ENCODE measurements around the gene PCLAF. TPM values are rescaled to one million over a fixed set of nuclear protein-coding genes. Genes with fewer than 3 reads are reported as not detected.
A peak's percentile ranks its signal among the peaks of the same experiment; 100 is the strongest.

PCLAF gene
- total and polyA plus RNA-seq, 2 of the 13 experiments (the other 11 are each of a cell fraction or from before 2014, with no cell fraction given): 98.6 to 98.9 TPM

DNA sequence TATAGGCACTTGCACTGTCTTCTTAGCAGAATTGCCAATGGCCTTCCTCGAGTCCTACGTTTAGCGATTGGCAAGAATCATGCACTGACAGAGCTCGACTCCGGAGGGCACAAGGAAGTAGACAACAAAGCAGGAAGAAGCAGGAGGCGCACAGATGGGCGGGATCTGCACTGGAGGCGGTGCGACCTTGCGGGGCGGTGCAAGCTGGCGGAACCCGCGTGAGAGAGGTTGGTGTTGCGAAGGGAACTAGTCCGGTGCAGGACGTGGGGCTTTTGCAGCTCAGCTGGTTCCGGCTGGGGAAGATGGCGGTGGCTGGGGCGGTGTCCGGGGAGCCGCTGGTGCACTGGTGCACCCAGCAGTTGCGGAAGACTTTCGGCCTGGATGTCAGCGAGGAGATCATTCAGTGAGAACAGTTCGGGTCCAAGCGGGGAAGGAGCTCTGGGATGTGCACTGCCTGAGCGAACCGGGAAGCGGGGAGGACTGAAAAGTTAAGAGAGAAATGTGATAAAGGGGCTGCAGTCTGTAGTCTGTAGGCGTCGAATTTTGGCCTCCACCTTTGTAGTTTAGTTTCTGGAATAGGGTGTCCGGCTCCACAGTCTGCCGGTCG, 6.4 kb upstream of the PCLAF start, which contains the start of gene TRIP4 (continued):
- TF ChIP-seq, protein P1, sequence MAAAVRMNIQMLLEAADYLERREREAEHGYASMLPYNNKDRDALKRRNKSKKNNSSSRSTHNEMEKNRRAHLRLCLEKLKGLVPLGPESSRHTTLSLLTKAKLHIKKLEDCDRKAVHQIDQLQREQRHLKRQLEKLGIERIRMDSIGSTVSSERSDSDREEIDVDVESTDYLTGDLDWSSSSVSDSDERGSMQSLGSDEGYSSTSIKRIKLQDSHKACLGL (CRISPR knock-in tag; IDR thresholded peaks at IDR 0.05): peak; percentile 81; the same call in 1 of the 2 replicates
- TF ChIP-seq ELF3 (CRISPR knock-in tag; IDR thresholded peaks at IDR 0.05): peak; percentile 100
- peak; percentile 68 for TF ChIP-seq ARNTL (CRISPR knock-in tag; IDR thresholded peaks at IDR 0.05)
- TF ChIP-seq, protein P2, sequence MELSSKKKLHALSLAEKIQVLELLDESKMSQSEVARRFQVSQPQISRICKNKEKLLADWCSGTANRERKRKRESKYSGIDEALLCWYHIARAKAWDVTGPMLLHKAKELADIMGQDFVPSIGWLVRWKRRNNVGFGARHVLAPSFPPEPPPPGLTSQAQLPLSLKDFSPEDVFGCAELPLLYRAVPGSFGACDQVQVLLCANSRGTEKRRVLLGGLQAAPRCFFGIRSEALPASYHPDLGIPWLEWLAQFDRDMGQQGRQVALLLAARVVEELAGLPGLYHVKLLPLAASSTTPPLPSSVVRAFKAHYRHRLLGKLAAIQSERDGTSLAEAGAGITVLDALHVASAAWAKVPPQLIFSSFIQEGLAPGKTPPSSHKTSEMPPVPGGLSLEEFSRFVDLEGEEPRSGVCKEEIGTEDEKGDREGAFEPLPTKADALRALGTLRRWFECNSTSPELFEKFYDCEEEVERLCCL (CRISPR knock-in tag; IDR thresholded peaks at IDR 0.05; ENCODE audit: borderline replicate concordance): 0 out of 2 replicates have a peak, but pooled peaks have one; percentile 78
- TF ChIP-seq, protein P3, sequence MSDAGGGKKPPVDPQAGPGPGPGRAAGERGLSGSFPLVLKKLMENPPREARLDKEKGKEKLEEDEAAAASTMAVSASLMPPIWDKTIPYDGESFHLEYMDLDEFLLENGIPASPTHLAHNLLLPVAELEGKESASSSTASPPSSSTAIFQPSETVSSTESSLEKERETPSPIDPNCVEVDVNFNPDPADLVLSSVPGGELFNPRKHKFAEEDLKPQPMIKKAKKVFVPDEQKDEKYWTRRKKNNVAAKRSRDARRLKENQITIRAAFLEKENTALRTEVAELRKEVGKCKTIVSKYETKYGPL (CRISPR knock-in tag; IDR thresholded peaks at IDR 0.05): peak; percentile 49; the same call in 1 of the 2 replicates
- TF ChIP-seq RCOR2 (CRISPR knock-in tag; IDR thresholded peaks at IDR 0.05): no peak
- peak; percentile 93 for TF ChIP-seq RXRB (CRISPR knock-in tag; IDR thresholded peaks at IDR 0.05; ENCODE audit: borderline replicate concordance)
- TF ChIP-seq ZNF569 (CRISPR knock-in tag; IDR thresholded peaks at IDR 0.05; ENCODE audit: borderline replicate concordance): no peak
- no peak for TF ChIP-seq HNRNPUL1 (IDR thresholded peaks at IDR 0.05; ENCODE audit: low read depth, low read length)
- TF ChIP-seq ZNF678 (CRISPR knock-in tag; IDR thresholded peaks at IDR 0.05): peak; percentile 88
- TF ChIP-seq ZNF264 (CRISPR knock-in tag; IDR thresholded peaks at IDR 0.05): peak; percentile 97
- TF ChIP-seq ZNF292 (CRISPR knock-in tag; IDR thresholded peaks at IDR 0.05; ENCODE audit: borderline replicate concordance, low read depth): peak; percentile 70; the same call in 1 of the 2 replicates
- peak; percentile 98 for TF ChIP-seq ARHGAP35 (CRISPR knock-in tag; IDR thresholded peaks at IDR 0.05; ENCODE audit: borderline replicate concordance)
- no peak; the same call in 1 of the 2 replicates for TF ChIP-seq U2AF2 (IDR thresholded peaks at IDR 0.05; ENCODE audit: low read depth, low read length)
- TF ChIP-seq ZMYM3 (CRISPR knock-in tag; IDR thresholded peaks at IDR 0.05): peak; percentile 95
- TF ChIP-seq DNMT3B (CRISPR knock-in tag; conservative IDR thresholded peaks at IDR 0.05): no peak; the same call in 1 of the 2 replicates
- peak; percentile 72 for TF ChIP-seq FOXK2 (IDR thresholded peaks at IDR 0.05)
- TF ChIP-seq, protein P4, sequence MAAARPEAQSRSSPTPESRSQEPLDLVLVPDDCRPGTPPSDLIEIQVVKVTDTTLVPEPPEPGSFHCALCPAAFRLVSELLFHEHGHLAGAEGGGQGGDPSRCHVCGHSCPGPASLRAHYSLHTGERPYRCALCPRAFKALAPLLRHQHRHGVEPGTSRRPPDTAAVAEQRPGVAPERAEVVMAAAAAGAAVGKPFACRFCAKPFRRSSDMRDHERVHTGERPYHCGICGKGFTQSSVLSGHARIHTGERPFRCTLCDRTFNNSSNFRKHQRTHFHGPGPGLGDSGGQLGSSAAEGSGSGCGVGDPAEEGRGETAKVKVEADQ (CRISPR knock-in tag; IDR thresholded peaks at IDR 0.05; ENCODE audit: borderline replicate concordance): peak; percentile 97
- TF ChIP-seq HNF4G (IDR thresholded peaks at IDR 0.05; ENCODE audit: borderline replicate concordance, low read depth, low read length): peak; percentile 39; the same call in 1 of the 2 replicates
- peak; percentile 60; the same call in 1 of the 2 replicates for TF ChIP-seq HNF4G (CRISPR knock-in tag; IDR thresholded peaks at IDR 0.05; ENCODE audit: borderline replicate concordance, low read depth)
- TF ChIP-seq HIVEP1 (CRISPR knock-in tag; IDR thresholded peaks at IDR 0.05): peak; percentile 88
- peak; percentile 69; the same call in 1 of the 2 replicates for TF ChIP-seq JUN (CRISPR knock-in tag; IDR thresholded peaks at IDR 0.05)
- TF ChIP-seq PRPF4 (IDR thresholded peaks at IDR 0.05; ENCODE audit: low read depth, low read length, poor library complexity, severe bottlenecking): peak; percentile 70
- peak; percentile 47; the same call in 1 of the 2 replicates for TF ChIP-seq KDM6A (CRISPR knock-in tag; IDR thresholded peaks at IDR 0.05; ENCODE audit: low read depth)
- peak; percentile 95; the same call in 1 of the 2 replicates for TF ChIP-seq ZNF782 (CRISPR knock-in tag; IDR thresholded peaks at IDR 0.05; ENCODE audit: borderline replicate concordance)
- peak; percentile 98 for TF ChIP-seq CCDC6 (CRISPR knock-in tag; IDR thresholded peaks at IDR 0.05)
- TF ChIP-seq CBX5 (CRISPR knock-in tag; IDR thresholded peaks at IDR 0.05; ENCODE audit: borderline replicate concordance): peak; percentile 99

All from HepG2 (cell line).